Adipocyte (in vitro differentiated cells): ENCODE measurements around the gene IDS.

Experiments
- DNase-seq: peaks from one replicate; pipeline ENCODE4 v3.0.0-alpha.2; 2015; ENCODE audit warnings: low read depth
- H3K27me3 ChIP-seq: replicated peaks from 2 replicates; pipeline ENCODE4 v1.7.0; 2013; ENCODE audit warnings: mild to moderate bottlenecking, low read length, moderate library complexity; ENCODE audit not compliant: control insufficient read depth, insufficient read depth
- H3K36me3 ChIP-seq: 2 replicates; pipeline ENCODE4 v1.7.0; 2013; ENCODE audit warnings: low read length, mild to moderate bottlenecking, moderate library complexity; ENCODE audit not compliant: control insufficient read depth, insufficient read depth, severe bottlenecking
- H3K4me1 ChIP-seq: 2 replicates; pipeline ENCODE4 v1.7.0; 2013; ENCODE audit warnings: mild to moderate bottlenecking, low read length, moderate library complexity; ENCODE audit not compliant: control insufficient read depth, insufficient read depth
- H3K4me3 ChIP-seq: 2 replicates; pipeline ENCODE4 v1.7.0; 2013; ENCODE audit warnings: mild to moderate bottlenecking, low read length, moderate library complexity
- H3K9ac ChIP-seq: 2 replicates; pipeline ENCODE4 v1.7.0; 2013; ENCODE audit warnings: mild to moderate bottlenecking, low read length, moderate library complexity
- H3K9me3 ChIP-seq: 2 replicates; pipeline ENCODE4 v1.7.0; 2013; ENCODE audit warnings: mild to moderate bottlenecking, low read length, moderate library complexity; ENCODE audit not compliant: control insufficient read depth

The IDS gene

DNA sequence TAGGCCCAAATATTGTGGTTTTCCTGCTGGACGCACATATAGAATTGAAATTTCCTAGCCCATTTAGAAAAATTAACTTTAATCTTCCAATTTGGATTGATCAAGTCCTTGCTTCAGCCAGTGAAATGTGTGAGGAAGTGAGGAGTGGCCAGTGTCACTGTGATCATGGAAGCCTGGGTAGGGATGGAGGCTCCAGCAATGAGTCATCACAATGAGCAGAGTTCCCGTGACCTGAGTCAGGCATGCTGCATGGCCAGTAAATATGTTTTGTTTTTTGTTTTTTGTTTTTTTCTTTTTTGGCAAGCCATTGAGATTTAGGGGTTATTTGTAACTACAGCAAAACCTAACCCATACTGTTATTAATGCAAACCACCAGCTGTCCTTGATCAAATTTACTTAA is 52.1 kb downstream of the IDS start:
- Histone ChIP-seq H3K36me3 (no peaks in the 10 kb centered on the region), H3K9me3 (peaks cover 12% of the 10 kb centered on the region), H3K4me3 (no peak overlapping the region), H3K4me1 (peaks cover 12% of the 10 kb centered on the region), H3K9ac (no peak overlapping the region), H3K27me3 (no peaks in the 10 kb centered on the region)
- DNase-seq = peak; percentile 33

DNA sequence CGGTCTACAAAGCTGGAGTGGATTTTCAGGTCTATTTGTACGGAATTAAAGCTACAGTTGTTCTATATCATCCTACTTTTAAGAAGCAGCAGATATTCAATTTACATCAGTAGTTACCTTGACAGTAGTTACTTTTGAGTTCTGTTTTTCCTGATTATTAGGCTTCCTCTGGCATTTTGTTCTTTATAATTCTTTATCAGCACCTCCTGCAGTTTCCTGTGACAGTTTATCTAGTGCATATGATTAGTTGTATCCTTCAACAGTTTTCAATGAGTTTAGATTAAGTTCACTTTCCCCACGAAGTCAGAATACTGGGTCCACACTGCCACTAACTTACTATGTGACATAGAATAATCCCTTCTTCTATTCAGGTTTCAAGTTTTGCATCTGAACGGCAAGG is 71.7 kb downstream of the IDS start:
- no peak for DNase-seq
- H3K4me3 ChIP-seq = no peak overlapping the region
- H3K9ac ChIP-seq = no peak overlapping the region
- H3K4me1 ChIP-seq = no peaks in the 10 kb centered on the region
- no peaks in the 10 kb centered on the region for H3K36me3 ChIP-seq
- H3K9me3 ChIP-seq = peaks cover 4% of the 10 kb centered on the region
- no peaks in the 10 kb centered on the region for H3K27me3 ChIP-seq

DNA sequence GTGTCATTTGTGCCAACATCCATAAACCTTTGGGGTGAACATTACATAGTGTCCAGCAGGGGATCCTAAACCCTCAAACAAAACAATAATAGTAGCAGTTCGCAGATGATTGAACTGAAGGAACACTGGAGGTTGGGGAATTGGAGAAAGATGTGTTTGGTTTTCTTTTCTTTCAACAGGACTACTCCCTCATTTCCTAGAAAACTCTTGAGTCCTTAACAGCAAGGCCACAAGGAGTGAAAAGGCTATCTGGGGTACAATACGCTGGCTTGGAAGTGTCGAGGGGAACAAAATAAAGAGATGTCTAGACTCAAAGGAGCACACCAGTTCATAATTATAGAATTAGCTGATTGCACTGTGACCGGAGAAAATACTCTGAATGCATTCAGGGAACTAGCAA is 72.1 kb downstream of the IDS start:
- Histone ChIP-seq H3K9ac (no peak overlapping the region), H3K9me3 (peaks cover 7% of the 10 kb centered on the region), H3K4me1 (no peaks in the 10 kb centered on the region), H3K36me3 (no peaks in the 10 kb centered on the region), H3K4me3 (no peak overlapping the region), H3K27me3 (no peaks in the 10 kb centered on the region)
- no peak for DNase-seq
